IPS-18a (cell line): ENCODE results near the gene HACD3.

Experiments
- H3K27ac ChIP-seq: one replicate; pipeline ENCODE4 v1.5.1; 2013; ENCODE audit warnings: low read length
- H3K27me3 ChIP-seq: one replicate; pipeline ENCODE4 v1.6.1; 2013; ENCODE audit warnings: mild to moderate bottlenecking, low read length; ENCODE audit not compliant: control insufficient read depth, insufficient read depth
- H3K36me3 ChIP-seq: one replicate; pipeline ENCODE4 v1.6.1; 2013; ENCODE audit warnings: low read depth, low read length; ENCODE audit not compliant: control insufficient read depth
- H3K4me1 ChIP-seq: one replicate; pipeline ENCODE4 v1.6.1; 2013; ENCODE audit warnings: low read depth, low read length; ENCODE audit not compliant: control insufficient read depth
- H3K4me3 ChIP-seq: one replicate; pipeline ENCODE4 v1.5.1; 2013; ENCODE audit warnings: low read length
- H3K9ac ChIP-seq: one replicate; pipeline ENCODE4 v1.6.1; 2013; ENCODE audit warnings: mild to moderate bottlenecking, low read length, moderate library complexity
- H3K9me3 ChIP-seq: one replicate; pipeline ENCODE4 v1.6.1; 2013; ENCODE audit warnings: low read depth, low read length; ENCODE audit not compliant: control insufficient read depth

HACD3 gene

DNA sequence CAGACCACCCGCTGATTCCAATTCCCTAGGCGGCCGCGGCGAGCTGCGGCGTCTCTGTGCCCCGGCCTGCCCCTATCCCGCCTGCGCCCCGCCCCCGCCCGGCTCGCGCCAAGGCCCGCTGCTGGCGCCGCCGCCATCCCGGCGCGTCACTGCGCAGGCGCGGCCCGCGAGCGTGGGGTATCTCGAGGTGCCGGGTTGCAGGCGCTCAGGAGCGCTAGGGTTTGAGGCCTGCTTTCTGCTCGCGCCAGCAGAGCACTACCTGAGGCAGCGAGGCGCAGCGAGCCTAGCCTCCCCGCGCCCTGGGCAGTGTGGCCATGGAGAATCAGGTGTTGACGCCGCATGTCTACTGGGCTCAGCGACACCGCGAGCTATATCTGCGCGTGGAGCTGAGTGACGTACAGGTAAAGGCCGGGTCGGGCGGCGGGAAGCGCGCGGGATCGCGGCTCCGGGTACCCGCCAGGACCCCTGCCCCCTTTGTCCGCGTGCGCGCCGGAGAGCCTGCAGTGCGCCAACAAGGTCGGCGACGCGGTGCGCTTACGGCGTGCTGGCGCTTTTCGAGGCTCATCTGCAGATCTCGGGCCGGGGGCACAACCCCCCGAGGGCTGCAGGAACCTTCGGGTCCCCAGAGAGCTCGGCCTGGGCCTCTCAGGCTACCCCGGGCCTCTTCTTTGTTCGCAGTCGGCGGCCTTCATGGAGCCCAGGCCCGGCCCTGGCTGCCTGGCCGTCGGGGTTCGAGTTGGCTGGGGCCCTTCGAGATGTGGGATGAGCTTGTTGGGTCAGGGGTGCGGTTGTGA lies at the start of gene HACD3:
TSS of gene HACD3 (plus strand) at position 146 of the 794 bp plus-strand sequence. CDS start at position 315, 169 bp downstream.
- Histone ChIP-seq H3K4me3 (peak within 1 kb of the TSS; percentile 86), H3K36me3 (no peaks in the 10 kb centered on the region), H3K9me3 (no peaks in the 10 kb centered on the region), H3K27me3 (no peaks in the 10 kb centered on the region), H3K27ac (peak within 1 kb of the TSS; percentile 84), H3K4me1 (peaks cover 21% of the 10 kb centered on the region), H3K9ac (peak within 1 kb of the TSS; percentile 98)

GRCh38 chr15:65484876-65485275 lies 45.4 kb upstream of the HACD3 start:
- no peak overlapping the region for H3K27ac ChIP-seq
- H3K27me3 ChIP-seq: no peaks in the 10 kb centered on the region
- no peak overlapping the region for H3K4me3 ChIP-seq
- peaks cover 55% of the 10 kb centered on the region for H3K36me3 ChIP-seq
- no peak overlapping the region for H3K9ac ChIP-seq
- no peaks in the 10 kb centered on the region for H3K4me1 ChIP-seq
- no peaks in the 10 kb centered on the region for H3K9me3 ChIP-seq

GRCh38 chr15:65494076-65494475 lies 36.2 kb upstream of the HACD3 start:
- H3K4me3 ChIP-seq: no peak overlapping the region
- no peaks in the 10 kb centered on the region for H3K4me1 ChIP-seq
- H3K9ac ChIP-seq: no peak overlapping the region
- no peaks in the 10 kb centered on the region for H3K9me3 ChIP-seq
- H3K36me3 ChIP-seq: peaks cover 56% of the 10 kb centered on the region
- H3K27me3 ChIP-seq: no peaks in the 10 kb centered on the region
- no peak overlapping the region for H3K27ac ChIP-seq

- H3K36me3 ChIP-seq: peaks cover 45% of the 10 kb centered on the region
- H3K9me3 ChIP-seq: no peaks in the 10 kb centered on the region
- H3K4me3 ChIP-seq: no peak overlapping the region
- H3K27ac ChIP-seq: no peak overlapping the region
- H3K27me3 ChIP-seq: no peaks in the 10 kb centered on the region
- H3K4me1 ChIP-seq: no peaks in the 10 kb centered on the region
- H3K9ac ChIP-seq: no peak overlapping the region
Observed at GRCh38 chr15:65509321-65509720, 20.9 kb upstream of the HACD3 start.

- no peak overlapping the region for H3K4me3 ChIP-seq
- H3K36me3 ChIP-seq: peaks cover 41% of the 10 kb centered on the region
- peaks cover 6% of the 10 kb centered on the region for H3K4me1 ChIP-seq
- no peaks in the 10 kb centered on the region for H3K9me3 ChIP-seq
- H3K9ac ChIP-seq: no peak overlapping the region
- H3K27me3 ChIP-seq: no peaks in the 10 kb centered on the region
- H3K27ac ChIP-seq: no peak overlapping the region
Observed at GRCh38 chr15:65512189-65512588, 18.1 kb upstream of the HACD3 start.

DNA sequence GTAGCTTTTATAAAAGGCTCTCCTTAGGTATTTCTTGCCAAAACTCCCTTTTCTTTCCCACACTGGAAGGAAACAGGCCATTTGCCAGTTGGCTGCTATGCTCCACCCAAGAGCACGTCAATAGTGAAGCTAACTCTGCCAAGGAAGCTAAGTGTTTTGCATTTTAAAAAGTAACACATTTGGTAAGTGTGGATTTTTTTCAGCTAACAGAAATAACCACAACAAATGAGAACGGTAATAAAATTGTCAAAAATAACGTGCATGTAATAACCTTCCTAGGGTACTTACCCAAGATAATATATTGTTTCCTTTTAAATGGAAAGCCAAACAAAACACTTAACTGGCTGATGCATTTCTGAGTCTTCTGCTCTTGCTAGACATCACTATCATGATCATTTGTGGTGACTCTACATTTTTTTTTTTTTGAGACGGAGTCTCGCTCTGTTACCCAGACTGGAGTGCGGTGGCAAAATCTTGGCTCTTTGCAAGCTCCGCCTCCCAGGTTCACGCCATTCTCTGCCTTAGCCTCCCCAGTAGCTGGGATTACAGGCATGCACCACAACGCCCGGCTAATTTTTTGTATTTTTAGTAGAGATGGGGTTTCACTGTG lies 17.4 kb upstream of the HACD3 start:
- Histone ChIP-seq H3K27ac (no peak overlapping the region), H3K36me3 (peaks cover 41% of the 10 kb centered on the region)

DNA sequence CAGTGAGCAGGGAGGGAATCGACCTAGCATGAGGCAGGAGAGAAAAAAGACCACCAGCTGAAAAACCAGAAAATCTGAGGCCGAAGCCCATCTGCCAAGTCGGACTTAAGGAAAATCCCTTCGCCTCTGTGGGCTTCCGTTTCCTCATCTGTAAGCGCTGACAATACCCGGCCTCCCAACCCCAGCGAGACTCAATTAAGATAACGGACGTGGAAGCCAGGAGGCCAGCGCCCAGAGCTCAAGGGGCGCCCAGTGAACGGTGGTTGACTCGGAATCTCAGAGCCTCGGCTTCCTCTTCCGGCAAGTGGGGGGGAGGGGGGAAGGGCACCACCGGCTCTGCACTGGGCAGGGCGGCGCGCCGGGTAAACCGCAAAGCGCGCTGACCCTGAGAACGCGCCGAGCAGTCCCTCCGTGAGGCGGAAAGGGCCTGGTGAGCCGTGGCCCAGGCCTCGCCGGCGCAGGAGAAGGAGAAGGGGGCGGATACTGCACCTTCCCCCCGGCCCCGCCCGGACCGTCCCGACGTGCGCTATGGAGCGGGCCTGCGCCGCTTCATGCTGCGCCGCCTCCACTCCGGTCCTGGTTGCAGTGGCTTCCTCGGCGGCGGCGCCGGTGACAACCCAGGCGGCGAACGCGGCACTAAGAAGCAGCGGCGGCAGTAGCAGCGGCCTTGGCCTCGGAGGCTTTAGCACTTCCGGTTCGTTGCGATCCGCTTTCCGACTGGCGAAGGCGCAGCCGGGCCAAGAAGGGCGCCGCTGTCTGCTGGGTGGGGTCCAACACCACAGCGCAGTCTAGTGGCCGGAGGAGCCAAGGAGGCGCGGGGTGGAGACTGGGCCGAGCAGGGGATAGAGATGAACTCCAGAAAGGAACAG lies 13.0 kb upstream of the HACD3 start, which contains the start of gene DPP8:
TSS of gene DPP8 (minus strand) at position 693 of the 869 bp plus-strand sequence. CDS start 5,136 bp downstream, outside the sequence.
- H3K4me1 ChIP-seq: peaks cover 6% of the 10 kb centered on the region
- peaks cover 17% of the 10 kb centered on the region for H3K36me3 ChIP-seq
- H3K9ac ChIP-seq: peak within 1 kb of the TSS; percentile 88
- no peaks in the 10 kb centered on the region for H3K27me3 ChIP-seq
- peak within 1 kb of the TSS; percentile 62 for H3K27ac ChIP-seq
- H3K9me3 ChIP-seq: no peaks in the 10 kb centered on the region
- peak within 1 kb of the TSS; percentile 99 for H3K4me3 ChIP-seq

More for the DNA sequence above, 17.4 kb upstream of the HACD3 start:
- peaks cover 6% of the 10 kb centered on the region for H3K4me1 ChIP-seq
- no peaks in the 10 kb centered on the region for H3K9me3 ChIP-seq
- no peak overlapping the region for H3K9ac ChIP-seq
- no peaks in the 10 kb centered on the region for H3K27me3 ChIP-seq
- H3K4me3 ChIP-seq: no peak overlapping the region

GRCh38 chr15:65517866-65518207 lies 12.4 kb upstream of the HACD3 start:
- Histone ChIP-seq H3K36me3 (peaks cover 15% of the 10 kb centered on the region), H3K4me1 (peaks cover 6% of the 10 kb centered on the region), H3K27me3 (no peaks in the 10 kb centered on the region), H3K9ac (peak overlapping the region; percentile 88), H3K9me3 (no peaks in the 10 kb centered on the region), H3K27ac (no peak overlapping the region), H3K4me3 (peak overlapping the region; percentile 99)

GRCh38 chr15:65518633-65519285 lies 11.5 kb upstream of the HACD3 start:
- no peak overlapping the region for H3K27ac ChIP-seq
- peaks cover 6% of the 10 kb centered on the region for H3K4me1 ChIP-seq
- no peak overlapping the region for H3K9ac ChIP-seq
- H3K4me3 ChIP-seq: no peak overlapping the region
- no peaks in the 10 kb centered on the region for H3K27me3 ChIP-seq
- H3K9me3 ChIP-seq: no peaks in the 10 kb centered on the region
- peaks cover 15% of the 10 kb centered on the region for H3K36me3 ChIP-seq

GRCh38 chr15:65521350-65521749 lies 8.9 kb upstream of the HACD3 start:
- no peak overlapping the region for H3K9ac ChIP-seq
- H3K4me1 ChIP-seq: peaks cover 3% of the 10 kb centered on the region
- H3K27me3 ChIP-seq: no peaks in the 10 kb centered on the region
- no peaks in the 10 kb centered on the region for H3K36me3 ChIP-seq
- H3K9me3 ChIP-seq: no peaks in the 10 kb centered on the region
- no peak overlapping the region for H3K4me3 ChIP-seq
- H3K27ac ChIP-seq: no peak overlapping the region

- no peaks in the 10 kb centered on the region for H3K4me1 ChIP-seq
- H3K36me3 ChIP-seq: no peaks in the 10 kb centered on the region
- no peaks in the 10 kb centered on the region for H3K27me3 ChIP-seq
- no peak overlapping the region for H3K27ac ChIP-seq
- H3K9ac ChIP-seq: no peak overlapping the region
- no peak overlapping the region for H3K4me3 ChIP-seq
- H3K9me3 ChIP-seq: no peaks in the 10 kb centered on the region
Observed at GRCh38 chr15:65524226-65524625, 6.0 kb upstream of the HACD3 start.
